BJ (cell line): ENCODE results near the gene LRRC9. TPM values are rescaled to one million over a fixed set of nuclear protein-coding genes. Genes with fewer than 3 reads are reported as not detected.
A peak's percentile ranks its signal among the peaks of the same experiment; 100 is the strongest.

Source experiments
- CTCF ChIA-PET: fragments of 350-600 bp; formaldehyde crosslinking; extraction: SDS; loops from one replicate; lab custom pipeline; 2021; ENCODE audit warnings: antibody characterized with exemption, inconsistent platforms; lab: Yijun Ruan, JAX
- POLR2A ChIA-PET: fragments of 300-600 bp; sonication (Branson Sonifier 250); formaldehyde crosslinking; extraction: SDS; loops from one replicate; lab custom pipeline; 2021; ENCODE audit warnings: antibody characterized with exemption; lab: Charles Lee
- DNase-seq: peaks from one replicate; pipeline ENCODE4 v3.0.0-alpha.2; 2011; ENCODE audit warnings: low read depth
- H3K27me3 ChIP-seq: 2 replicates; pipeline ENCODE4 v1.6.0; 2011; ENCODE audit warnings: low read length; ENCODE audit not compliant: control insufficient read depth, insufficient read depth
- H3K36me3 ChIP-seq: 2 replicates; pipeline ENCODE4 v1.5.1; 2011; ENCODE audit warnings: low read length; ENCODE audit not compliant: control insufficient read depth, insufficient read depth
- H3K4me3 ChIP-seq: 2 replicates; pipeline ENCODE4 v1.5.1; 2011; ENCODE audit warnings: low read depth, mild to moderate bottlenecking, control low read depth, low read length
- polyA plus RNA-seq: library from polyadenylated mRNA; depleted of rRNA; stranded (reverse); fragments of >200 nt; gene quantifications from 2 replicates; pipeline ENCODE4 v1.2.3, GENCODE V29; 2011
- TF ChIP-seq, protein P1 (sequence below): IDR thresholded peaks from 2 replicates; pipeline ENCODE4 v1.5.1; 2011; ENCODE audit warnings: low read depth, mild to moderate bottlenecking, control low read depth, inconsistent platforms, low read length, moderate library complexity; ENCODE audit not compliant: insufficient read depth

The LRRC9 gene
- polyA plus RNA-seq, 1 experiment: not detected

DNA sequence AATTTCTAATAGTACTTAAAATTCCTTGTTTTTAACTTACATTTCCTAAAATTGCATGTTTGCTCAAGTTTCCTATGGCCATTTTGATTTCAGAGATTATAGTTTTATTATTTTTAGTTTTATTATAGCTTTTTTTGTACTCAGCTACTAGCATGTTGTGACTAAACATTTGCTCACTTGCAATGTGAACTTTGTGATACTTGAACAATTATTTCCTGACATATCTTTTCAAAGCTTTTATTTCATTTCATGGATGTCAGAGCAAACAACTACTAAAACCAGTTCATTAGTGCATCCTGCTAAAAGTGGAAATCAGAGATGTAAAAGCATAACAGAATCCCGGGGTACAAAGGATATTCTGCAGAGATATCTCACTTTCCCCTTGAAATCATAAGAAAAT lies 138.1 kb downstream of the LRRC9 start:
- Histone ChIP-seq H3K4me3 (no peak overlapping the region), H3K27me3 (no peaks in the 10 kb centered on the region), H3K36me3 (no peaks in the 10 kb centered on the region)
- POLR2A ChIA-PET: no interaction called here
- CTCF ChIA-PET: interaction anchor here (1.0 to 1.4 kb wide), 3 partner anchors 93 to 127 kb away, joined by 3 read pairs; partner anchors contain the start of gene DHRS7
- TF ChIP-seq, protein P1, sequence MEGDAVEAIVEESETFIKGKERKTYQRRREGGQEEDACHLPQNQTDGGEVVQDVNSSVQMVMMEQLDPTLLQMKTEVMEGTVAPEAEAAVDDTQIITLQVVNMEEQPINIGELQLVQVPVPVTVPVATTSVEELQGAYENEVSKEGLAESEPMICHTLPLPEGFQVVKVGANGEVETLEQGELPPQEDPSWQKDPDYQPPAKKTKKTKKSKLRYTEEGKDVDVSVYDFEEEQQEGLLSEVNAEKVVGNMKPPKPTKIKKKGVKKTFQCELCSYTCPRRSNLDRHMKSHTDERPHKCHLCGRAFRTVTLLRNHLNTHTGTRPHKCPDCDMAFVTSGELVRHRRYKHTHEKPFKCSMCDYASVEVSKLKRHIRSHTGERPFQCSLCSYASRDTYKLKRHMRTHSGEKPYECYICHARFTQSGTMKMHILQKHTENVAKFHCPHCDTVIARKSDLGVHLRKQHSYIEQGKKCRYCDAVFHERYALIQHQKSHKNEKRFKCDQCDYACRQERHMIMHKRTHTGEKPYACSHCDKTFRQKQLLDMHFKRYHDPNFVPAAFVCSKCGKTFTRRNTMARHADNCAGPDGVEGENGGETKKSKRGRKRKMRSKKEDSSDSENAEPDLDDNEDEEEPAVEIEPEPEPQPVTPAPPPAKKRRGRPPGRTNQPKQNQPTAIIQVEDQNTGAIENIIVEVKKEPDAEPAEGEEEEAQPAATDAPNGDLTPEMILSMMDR: no peak
- DNase-seq: no peak

DNA sequence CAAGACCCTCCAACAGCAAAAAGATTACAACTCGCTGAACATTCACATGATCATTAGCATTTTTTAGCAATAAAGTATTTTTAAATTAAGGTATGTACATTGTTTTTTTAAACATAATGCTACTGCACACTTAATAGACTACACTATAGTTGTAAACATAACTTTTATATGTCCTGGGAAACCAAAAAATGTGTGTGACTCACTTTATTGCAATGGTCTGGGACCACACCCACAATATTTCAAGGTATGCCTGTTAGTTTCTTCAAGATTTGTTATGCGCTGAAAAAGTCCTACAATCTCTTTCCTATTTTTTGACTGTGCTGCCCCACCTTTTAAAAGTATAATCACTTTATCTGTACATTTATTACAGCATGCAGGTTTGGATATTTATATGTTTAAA lies 141.4 kb downstream of the LRRC9 start:
- no peak overlapping the region for H3K4me3 ChIP-seq
- H3K27me3 ChIP-seq: no peaks in the 10 kb centered on the region
- POLR2A ChIA-PET: no interaction called here
- no peaks in the 10 kb centered on the region for H3K36me3 ChIP-seq
- peak; percentile 11 for DNase-seq
- CTCF ChIA-PET: interaction anchor here (1.7 to 2.2 kb wide), 3 partner anchors 97 to 122 kb away, joined by 7 to 19 read pairs (median 10); partner anchors contain the start of gene DHRS7
- TF ChIP-seq, protein P1: no peak

DNA sequence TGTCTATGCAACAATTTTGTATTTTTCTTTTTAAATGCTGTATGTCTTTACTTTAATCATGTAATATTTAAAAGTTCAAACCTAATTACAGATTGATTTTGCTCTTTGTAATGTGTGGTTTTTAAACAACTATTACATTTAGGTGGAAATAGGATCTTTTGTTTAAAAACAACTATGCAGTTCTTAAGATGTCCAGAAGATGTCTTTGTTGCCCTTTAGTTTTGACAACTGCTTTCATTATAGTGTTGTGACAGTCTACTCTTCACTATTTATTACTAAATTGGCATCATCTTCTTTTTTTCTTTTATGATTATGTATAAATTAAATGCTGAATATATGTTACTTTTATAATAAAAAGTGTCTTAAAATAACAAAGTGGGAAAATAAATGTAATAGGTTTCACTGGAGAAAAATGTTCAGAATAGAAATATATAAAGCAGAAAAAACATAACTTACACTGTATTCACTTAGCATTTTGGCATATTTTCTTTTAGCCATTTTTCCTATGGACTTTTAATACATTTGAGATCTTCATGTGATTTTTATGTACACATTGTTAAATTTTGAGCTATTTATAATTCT lies 144.6 kb downstream of the LRRC9 start:
- DNase-seq: no peak
- CTCF ChIA-PET: interaction anchor here (1.0 to 6.6 kb wide), 7 partner anchors 24 to 141 kb away, joined by 3 to 90 read pairs (median 7); partner anchors contain the start of gene DHRS7
- Histone ChIP-seq H3K27me3 (no peaks in the 10 kb centered on the region), H3K36me3 (no peaks in the 10 kb centered on the region), H3K4me3 (no peak overlapping the region)
- TF ChIP-seq, protein P1: peak; percentile 57
- POLR2A ChIA-PET: no interaction called here

DNA sequence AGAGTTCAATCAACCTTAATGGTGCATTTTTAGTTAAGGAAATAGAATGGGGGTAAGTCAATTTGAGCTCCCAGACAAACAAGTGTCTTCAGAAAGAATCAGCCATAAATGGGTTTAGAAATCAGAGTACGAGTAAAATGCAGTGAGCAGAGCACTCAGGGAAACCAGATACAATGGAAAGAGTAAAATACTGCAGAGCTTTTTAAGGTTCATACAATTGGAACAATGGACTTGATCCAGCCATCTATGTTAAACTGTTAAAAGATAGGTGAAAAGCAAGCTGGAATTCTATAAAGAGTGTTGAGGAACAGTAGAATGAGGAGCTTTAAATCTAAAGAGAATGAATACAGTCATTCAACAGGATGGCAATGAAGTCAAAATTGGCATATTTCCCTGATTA lies 147.9 kb downstream of the LRRC9 start:
- ChIA-PET POLR2A (no interaction called here), CTCF (interaction anchor here (1.2 to 6.6 kb wide), 3 partner anchors 97 to 117 kb away, joined by 6 to 90 read pairs (median 31); partner anchors contain the start of gene DHRS7)
- Histone ChIP-seq H3K36me3 (no peaks in the 10 kb centered on the region), H3K4me3 (no peak overlapping the region), H3K27me3 (no peaks in the 10 kb centered on the region)
- TF ChIP-seq, protein P1: no peak
- DNase-seq: no peak

DNA sequence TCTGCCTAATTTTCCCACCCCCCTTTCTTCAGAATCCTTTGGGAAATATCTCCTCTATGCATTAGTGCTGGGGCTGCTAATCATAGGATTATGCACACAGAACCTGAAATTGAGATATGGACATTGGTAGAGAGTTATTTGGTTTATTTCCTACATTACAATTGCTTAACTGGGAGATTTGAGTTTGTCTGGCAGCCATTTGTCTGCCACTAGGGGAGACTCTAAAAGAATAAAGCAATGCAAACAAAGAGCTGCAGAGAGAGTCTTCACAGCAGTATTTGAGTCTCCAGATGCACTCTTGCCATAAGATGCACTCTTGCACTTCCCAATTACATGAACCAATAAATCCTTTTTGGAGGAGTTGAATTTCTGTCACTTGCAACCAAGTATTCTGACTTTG lies 159.8 kb downstream of the LRRC9 start:
- DNase-seq: no peak
- H3K4me3 ChIP-seq: no peak overlapping the region
- CTCF ChIA-PET: interaction anchor here (1.7 kb wide), 1 partner anchor 11 kb away, joined by 5 read pairs; no protein-coding TSS in a partner anchor
- TF ChIP-seq, protein P1: 0 out of 2 replicates have a peak, but pooled peaks have one; percentile 17
- no peaks in the 10 kb centered on the region; the same call in 1 of the 2 replicates for H3K27me3 ChIP-seq
- POLR2A ChIA-PET: no interaction called here
- H3K36me3 ChIP-seq: no peaks in the 10 kb centered on the region
